Activated CD4-positive, alpha-beta T cell treated with anti-CD3 and anti-CD28 coated beads, Interleukin-10, Interleukin-2, amounts not matched to agents 100 ng/mL and 50 ng/mL, durations not matched to agents 16 hours and 8 hours (primary cell): ENCODE measurements around the gene ABR.

Experiments
- DNase-seq: peaks from one replicate; pipeline ENCODE4 v3.0.0-alpha.2; 2020

Gene ABR

DNA sequence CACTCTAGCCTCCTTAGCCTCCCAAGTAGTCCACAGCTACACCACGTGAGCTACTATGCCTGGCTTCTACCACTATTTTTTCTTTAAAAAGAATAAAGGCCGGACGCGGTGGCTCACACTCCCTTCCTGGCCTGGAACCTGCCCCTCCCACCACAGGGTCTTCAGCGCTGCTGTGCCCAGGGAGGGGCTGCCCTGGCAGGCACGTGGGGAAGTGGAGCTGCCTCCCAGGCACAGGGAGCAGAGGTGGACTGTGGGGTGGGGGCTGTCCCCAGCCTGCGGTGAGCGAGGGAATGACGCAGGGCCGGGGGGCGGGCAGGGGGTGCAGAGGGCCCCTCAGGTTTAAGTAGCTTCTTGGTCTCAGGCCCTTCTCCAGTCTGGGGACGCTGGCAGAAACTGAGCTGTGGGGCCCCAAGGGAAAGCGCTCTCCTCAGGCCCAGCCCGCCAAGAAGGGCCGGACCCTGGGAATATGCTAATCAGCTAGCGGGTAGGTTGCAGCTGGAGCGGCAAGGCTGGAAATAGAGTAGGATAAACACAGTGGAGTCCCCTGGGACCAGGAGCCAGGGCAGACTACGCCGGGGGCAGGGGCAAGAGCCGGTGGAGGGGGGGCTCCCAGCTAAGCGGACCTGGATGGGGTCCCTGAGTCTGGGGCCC, 136.1 kb downstream of the ABR start:
- no peak for DNase-seq

DNA sequence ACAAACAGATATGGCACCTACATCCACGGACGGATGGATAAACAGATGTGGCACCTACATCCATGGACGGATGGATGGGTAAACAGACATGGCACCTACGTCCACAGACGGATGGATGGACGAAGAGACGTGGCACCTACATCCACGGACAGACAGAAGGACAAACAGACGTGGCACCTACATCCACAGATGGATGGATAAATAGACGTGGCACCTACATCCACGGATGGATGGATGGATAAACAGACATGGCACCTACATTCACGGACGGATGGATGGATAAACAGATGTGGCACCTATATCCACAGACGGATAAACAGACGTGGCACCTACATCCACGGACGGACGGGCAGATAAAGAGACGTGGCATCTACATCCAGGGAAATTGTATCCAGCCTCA, 137.3 kb downstream of the ABR start:
- DNase-seq = no peak

GRCh38 chr17:1041746-1042145, 138.0 kb downstream of the ABR start:
- no peak for DNase-seq

DNA sequence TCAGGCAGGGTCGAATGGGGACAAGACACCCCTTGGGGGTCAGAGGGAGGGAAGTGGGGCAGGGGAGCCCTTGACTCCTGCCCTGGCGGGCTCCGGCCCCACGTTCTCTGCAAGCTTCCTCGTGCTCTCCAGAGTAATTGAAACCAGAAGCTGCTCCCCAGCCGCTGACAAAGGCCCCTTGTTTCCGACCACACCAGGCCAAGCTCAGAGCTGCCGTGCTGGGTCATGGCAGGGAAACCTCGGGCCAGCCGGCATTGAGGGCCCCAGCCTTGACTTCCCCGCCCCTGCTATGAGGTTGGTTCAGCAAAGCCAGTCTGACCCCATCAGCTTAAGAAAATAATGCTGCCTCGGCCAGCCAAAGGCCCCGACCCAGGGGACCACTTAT, 139.6 kb downstream of the ABR start:
- DNase-seq = no peak

- DNase-seq = no peak
Observed at GRCh38 chr17:1039511-1040215, 140.1 kb downstream of the ABR start.

DNA sequence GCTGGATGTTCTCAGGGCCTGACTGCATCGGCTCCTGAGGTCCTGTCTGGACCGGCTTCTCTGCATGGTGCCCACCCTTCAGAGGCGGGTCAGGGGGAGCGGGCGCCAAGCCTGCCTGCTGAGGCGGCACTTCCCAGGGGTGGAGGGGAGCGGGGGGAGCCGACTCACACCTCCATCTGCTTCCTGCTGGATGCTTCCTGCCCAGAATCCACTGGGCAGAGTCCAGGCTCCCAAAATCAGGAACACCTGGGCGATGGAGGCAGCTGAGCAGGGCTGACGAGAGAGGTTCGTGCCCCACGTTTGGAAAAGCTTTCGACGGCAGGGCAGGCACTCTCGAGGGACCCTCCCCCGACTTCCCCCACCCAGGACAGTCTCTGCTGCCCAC, 140.7 kb downstream of the ABR start:
- DNase-seq = no peak

DNA sequence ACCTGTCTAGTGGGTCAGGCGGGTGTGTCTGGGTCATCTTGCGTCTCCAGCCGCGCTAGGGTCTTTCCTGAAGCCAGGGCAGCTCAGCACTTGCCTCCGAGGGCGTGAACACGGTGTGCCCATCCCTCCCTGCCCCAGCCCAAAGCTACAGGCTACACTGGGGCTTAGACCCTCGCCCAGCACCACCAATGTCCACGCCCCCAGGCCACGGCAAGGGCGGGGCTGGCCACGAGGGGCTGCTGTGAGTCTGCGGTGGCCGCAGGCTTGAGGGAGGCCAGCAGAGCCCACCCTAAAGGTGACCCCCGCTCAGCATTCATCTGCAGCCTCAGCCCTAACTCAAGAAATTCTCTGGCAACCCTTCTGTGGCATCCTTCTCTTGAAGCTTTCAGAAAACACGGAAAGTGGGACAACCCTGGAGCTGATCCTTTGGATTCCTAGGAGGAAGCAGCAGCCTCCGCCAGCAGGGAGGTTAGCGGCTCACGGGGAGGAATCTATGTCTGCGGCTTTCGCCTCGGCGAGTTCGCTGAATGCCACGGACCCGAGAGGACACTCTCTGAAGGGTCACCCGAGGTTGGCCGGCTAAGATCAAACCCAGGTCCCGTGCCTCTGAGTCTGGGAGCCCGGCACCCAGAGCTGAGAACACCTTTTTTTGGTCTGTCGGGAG, 141.2 kb downstream of the ABR start:
- DNase-seq = no peak

DNA sequence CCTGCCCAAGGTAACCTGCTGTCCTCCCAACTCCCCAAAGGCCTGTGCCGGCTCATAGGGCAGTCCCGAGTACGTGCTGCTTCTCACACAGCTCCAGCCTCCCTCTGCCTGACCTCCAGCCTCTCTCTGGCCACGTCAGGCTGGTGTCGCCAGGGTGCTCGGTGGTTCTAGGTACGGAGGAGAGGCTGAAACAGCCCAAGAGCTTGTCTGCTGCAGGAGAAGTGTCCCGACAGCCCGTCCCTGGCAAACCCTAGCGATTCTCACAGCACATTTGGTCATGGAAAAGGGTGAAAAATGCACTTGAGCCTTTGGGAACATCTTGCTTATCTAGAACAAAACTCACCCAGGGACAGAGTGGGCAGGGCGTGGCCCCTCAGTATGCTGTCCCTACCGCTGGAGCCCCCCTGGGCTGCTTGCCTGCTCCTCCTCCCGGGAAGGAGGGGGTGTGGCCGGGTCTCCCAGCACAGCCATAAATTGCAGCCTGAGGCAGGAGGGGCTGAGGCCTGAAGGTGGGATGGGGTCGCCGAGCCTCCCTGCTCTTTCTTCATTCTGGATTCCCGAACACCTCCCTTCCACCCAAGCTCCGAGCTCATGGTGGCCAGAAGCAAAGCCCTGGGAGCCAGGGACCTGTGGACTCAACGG, 142.4 kb downstream of the ABR start:
- no peak for DNase-seq

DNA sequence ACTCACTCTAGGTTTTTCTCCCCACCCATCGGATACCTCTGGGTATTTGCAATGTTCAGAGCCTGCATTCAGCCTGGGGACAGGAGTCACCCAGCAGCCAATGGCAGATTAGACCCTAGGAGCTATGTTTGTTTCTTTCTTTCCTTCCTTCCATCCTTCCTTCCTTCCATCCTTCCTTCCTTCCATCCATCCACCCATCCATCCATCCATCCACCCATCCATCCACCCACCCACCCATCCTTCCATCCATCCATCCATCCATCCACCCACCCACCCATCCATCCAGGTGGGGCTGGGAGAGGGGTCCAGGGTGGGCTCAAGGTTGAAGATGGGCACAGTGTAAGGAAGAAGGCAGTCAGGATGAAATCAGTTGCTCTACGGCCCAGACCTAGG, 142.9 kb downstream of the ABR start:
- DNase-seq = no peak

- no peak for DNase-seq
Observed at GRCh38 chr17:1036171-1036844, 143.5 kb downstream of the ABR start.

- no peak for DNase-seq
Observed at GRCh38 chr17:1035546-1036170, 144.1 kb downstream of the ABR start.

DNA sequence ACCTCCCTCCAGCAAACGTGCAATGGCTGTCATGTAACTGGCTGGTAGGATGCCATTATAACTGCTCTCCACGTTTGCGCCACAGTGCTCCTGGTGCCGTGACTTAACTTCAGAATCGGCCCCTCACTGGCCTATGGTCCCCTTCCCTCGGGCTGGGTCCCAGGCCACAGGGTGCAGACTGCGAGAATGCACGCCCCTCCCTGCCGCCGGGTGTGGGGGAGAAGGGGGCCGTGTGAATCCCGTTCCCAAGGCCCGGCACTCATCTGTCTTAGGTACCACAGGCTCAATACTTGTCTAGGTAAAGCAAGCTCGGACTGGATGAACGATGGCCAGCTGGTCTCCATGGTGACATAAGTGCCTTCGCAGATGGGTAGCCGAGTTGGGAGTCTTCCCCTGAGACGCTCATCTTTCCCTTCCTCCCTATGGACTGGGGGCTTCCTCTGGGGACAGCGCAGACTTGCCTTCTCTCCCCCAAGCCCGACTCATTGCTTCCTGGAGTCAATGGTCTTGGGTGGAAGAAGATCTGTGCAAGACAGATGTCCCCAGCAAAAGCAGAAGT, 145.1 kb downstream of the ABR start:
- DNase-seq = no peak

DNA sequence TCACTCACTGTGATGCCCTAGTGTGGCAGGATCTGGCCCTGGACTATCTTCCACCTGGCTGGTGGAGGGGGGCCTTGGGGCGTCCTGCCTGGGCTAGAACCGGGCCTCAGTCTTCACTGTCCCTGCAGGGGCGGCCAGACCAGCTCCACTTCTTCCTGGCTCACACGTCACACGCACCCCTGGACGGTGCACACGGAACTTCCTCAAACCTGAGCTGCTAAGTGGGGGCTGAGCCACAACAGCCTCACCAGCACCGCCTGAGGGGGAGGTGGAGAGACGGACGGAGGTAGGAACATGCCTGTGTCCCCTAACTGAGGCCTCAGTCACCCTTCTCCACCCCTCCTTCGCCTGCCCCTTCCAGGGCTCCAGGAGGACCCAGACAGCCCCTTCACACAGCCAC, 146.3 kb downstream of the ABR start:
- no peak for DNase-seq

GRCh38 chr17:1032391-1032790, 147.4 kb downstream of the ABR start:
- no peak for DNase-seq

- DNase-seq = no peak
Observed at GRCh38 chr17:1031711-1032110, 148.1 kb downstream of the ABR start.

- no peak for DNase-seq
Observed at GRCh38 chr17:1030684-1031532, 148.9 kb downstream of the ABR start.

DNA sequence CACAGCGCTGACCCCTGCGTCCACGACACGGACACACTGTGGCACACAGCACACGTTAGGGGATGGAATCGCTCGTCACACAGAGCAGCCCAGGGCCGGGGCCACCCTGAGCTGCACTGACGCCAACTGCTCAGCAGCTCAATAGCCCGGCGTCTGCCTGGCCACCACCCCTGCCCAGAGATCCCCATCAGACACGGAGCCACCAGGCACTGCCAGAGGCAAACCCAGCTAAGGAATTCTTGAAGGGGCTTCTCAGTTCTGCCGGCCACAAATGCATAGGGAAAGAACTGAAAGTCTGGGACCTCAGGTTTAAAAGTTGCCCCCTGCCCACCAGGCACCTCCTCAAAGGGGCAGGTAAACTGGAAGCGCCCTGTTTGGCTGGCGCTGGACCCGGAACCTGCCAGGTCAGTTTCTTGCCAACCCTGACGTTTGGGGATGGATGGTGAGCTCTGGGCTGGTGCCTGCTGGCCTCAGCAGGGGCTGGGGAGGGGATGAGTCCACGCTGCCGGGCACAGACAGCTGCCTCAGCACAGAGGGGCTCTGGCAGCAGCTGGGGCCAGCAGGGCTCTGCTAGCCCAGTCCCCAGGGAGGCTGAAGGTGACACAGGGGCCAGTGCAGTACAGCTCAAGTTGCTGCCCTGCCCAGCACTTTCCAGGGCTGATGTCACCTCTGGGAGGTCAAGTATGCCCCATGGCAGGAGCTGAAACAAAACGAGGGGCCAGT, 149.7 kb downstream of the ABR start:
- no peak for DNase-seq

DNA sequence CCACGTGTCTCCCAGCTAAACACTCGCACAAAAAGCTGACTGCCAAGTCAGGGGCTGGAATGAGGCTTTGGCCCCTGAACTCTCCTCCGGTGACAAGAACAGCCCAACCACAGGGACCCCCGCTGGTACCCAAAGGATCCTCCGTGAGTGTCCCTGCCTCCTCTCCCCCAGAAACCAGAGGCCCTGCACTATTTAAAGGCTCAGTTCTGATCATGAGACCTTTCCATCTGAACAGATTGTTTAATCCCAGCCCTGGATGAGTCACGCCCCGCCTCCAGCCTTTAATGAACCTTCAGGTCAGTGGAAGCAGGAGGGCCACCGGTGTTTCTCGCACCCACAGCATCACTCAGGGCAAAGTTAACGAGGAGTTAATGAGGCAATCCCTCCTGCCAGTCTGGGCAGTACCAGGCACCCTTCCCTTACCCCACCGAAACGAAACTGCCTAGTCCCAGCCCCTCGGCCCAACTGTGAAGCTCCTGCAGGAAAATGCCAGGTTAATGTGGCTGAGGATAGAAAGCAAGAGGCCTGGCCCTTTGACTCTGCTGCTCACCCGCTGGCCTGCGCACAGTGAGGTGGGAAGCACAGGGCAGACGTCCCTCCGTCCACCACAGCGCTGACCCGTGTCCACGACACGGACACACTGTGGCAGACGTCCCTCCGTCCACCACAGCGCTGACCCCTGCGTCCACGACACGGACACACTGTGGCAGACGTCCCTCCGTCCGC, 150.4 kb downstream of the ABR start:
- DNase-seq = no peak

DNA sequence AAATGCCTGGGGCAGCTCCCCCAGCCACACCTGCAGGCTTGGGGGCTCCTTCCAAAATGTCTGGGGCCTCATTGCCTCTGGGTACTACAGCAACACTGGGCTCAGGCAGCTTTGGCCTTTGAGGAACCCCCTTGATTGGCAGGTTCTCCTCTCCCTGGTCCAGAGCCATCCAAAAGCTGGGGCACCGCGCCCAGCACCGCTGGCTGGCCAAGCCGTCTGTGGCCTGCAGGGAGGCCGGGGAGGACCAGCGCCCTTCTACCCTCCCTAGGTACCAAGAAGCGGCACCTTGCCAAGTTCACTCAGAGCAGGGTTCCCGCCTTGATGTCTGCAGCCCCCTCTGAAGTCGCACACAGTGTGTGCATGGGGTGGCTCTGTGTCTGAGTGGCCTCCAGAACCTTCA, 152.7 kb downstream of the ABR start:
- no peak for DNase-seq

DNA sequence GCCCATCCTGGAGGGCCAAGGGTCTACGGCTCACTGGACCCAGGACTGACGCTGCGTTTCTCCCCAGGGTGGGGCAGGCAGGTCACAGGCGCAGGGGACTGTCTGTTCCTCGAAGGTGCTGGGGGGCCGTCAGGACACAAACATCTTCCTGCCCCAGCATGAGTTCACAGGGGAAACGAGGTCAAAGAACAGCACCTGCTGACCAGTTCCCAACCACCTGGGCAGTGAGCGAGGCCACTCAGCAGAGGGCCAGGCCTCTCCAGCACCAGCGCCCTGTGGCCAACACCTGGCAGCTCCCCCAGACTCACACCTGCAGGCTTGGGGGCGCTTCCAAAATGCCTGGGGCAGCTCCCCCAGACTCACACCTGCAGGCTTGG, 153.2 kb downstream of the ABR start:
- no peak for DNase-seq
